ENCODE data around the gene XCR1. TPM values are rescaled to one million over a fixed set of nuclear protein-coding genes. Genes with fewer than 3 reads are reported as not detected.

Gene XCR1
- total and polyA plus RNA-seq, 2 of the 8 experiments (the other 6 are each of a cell fraction or from before 2014, with no cell fraction given), result 0.53 TPM; not detected in 1

DNA sequence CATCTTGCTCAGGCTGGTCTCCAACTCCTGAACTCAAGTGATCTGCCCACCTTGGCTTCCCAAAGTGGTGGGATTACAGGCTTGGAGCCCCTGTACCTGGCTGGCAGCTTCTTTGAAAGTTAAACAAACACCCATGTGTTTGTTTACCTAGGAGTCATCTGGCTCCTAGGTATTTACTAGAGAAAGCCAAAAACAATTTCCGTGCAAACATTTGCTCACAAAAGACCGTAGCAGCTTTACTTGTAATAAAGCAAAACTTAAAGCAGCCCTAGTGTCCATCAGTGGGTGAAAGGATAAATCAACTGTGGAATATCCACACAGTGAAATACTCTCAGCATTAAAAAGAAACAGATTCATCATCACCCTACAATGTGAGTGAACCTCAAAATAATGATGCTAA is 29.4 kb upstream of the XCR1 start (continued):
- TF ChIP-seq GABPA (IDR thresholded peaks at IDR 0.05; ENCODE audit: borderline replicate concordance, insufficient read depth, low read length) (no peak), BRCA1 (IDR thresholded peaks at IDR 0.05; ENCODE audit: low read depth, low read length) (no peak), SRF (IDR thresholded peaks at IDR 0.05; ENCODE audit: low read depth, low read length) (no peak), CREB1 (IDR thresholded peaks at IDR 0.05) (no peak), NRF1 (IDR thresholded peaks at IDR 0.05; ENCODE audit: low read depth, low read length) (no peak)
- TF ChIP-seq, protein P1, sequence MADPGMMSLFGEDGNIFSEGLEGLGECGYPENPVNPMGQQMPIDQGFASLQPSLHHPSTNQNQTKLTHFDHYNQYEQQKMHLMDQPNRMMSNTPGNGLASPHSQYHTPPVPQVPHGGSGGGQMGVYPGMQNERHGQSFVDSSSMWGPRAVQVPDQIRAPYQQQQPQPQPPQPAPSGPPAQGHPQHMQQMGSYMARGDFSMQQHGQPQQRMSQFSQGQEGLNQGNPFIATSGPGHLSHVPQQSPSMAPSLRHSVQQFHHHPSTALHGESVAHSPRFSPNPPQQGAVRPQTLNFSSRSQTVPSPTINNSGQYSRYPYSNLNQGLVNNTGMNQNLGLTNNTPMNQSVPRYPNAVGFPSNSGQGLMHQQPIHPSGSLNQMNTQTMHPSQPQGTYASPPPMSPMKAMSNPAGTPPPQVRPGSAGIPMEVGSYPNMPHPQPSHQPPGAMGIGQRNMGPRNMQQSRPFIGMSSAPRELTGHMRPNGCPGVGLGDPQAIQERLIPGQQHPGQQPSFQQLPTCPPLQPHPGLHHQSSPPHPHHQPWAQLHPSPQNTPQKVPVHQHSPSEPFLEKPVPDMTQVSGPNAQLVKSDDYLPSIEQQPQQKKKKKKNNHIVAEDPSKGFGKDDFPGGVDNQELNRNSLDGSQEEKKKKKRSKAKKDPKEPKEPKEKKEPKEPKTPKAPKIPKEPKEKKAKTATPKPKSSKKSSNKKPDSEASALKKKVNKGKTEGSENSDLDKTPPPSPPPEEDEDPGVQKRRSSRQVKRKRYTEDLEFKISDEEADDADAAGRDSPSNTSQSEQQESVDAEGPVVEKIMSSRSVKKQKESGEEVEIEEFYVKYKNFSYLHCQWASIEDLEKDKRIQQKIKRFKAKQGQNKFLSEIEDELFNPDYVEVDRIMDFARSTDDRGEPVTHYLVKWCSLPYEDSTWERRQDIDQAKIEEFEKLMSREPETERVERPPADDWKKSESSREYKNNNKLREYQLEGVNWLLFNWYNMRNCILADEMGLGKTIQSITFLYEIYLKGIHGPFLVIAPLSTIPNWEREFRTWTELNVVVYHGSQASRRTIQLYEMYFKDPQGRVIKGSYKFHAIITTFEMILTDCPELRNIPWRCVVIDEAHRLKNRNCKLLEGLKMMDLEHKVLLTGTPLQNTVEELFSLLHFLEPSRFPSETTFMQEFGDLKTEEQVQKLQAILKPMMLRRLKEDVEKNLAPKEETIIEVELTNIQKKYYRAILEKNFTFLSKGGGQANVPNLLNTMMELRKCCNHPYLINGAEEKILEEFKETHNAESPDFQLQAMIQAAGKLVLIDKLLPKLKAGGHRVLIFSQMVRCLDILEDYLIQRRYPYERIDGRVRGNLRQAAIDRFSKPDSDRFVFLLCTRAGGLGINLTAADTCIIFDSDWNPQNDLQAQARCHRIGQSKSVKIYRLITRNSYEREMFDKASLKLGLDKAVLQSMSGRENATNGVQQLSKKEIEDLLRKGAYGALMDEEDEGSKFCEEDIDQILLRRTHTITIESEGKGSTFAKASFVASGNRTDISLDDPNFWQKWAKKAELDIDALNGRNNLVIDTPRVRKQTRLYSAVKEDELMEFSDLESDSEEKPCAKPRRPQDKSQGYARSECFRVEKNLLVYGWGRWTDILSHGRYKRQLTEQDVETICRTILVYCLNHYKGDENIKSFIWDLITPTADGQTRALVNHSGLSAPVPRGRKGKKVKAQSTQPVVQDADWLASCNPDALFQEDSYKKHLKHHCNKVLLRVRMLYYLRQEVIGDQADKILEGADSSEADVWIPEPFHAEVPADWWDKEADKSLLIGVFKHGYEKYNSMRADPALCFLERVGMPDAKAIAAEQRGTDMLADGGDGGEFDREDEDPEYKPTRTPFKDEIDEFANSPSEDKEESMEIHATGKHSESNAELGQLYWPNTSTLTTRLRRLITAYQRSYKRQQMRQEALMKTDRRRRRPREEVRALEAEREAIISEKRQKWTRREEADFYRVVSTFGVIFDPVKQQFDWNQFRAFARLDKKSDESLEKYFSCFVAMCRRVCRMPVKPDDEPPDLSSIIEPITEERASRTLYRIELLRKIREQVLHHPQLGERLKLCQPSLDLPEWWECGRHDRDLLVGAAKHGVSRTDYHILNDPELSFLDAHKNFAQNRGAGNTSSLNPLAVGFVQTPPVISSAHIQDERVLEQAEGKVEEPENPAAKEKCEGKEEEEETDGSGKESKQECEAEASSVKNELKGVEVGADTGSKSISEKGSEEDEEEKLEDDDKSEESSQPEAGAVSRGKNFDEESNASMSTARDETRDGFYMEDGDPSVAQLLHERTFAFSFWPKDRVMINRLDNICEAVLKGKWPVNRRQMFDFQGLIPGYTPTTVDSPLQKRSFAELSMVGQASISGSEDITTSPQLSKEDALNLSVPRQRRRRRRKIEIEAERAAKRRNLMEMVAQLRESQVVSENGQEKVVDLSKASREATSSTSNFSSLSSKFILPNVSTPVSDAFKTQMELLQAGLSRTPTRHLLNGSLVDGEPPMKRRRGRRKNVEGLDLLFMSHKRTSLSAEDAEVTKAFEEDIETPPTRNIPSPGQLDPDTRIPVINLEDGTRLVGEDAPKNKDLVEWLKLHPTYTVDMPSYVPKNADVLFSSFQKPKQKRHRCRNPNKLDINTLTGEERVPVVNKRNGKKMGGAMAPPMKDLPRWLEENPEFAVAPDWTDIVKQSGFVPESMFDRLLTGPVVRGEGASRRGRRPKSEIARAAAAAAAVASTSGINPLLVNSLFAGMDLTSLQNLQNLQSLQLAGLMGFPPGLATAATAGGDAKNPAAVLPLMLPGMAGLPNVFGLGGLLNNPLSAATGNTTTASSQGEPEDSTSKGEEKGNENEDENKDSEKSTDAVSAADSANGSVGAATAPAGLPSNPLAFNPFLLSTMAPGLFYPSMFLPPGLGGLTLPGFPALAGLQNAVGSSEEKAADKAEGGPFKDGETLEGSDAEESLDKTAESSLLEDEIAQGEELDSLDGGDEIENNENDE (IDR thresholded peaks at IDR 0.05; ENCODE audit: insufficient replicate concordance, low read length), result no peak

Data from H1 (cell line).